PFSK-1 (cell line): ENCODE data around the gene CCR4.

Source experiments
- FOXP2 ChIP-seq: optimal IDR thresholded peaks from 2 replicates; pipeline ENCODE3; 2011; ENCODE audit warnings: borderline replicate concordance, control low read depth, inconsistent platforms; ENCODE audit not compliant: insufficient read depth; ENCODE audit errors: extremely low read length, extremely low read depth
- POLR2AphosphoS5 ChIP-seq: IDR thresholded peaks from 2 replicates; pipeline ENCODE4 v1.6.1; 2012; ENCODE audit warnings: low read depth, mild to moderate bottlenecking, control low read depth, low read length, moderate library complexity
- SIN3A ChIP-seq: IDR thresholded peaks from 2 replicates; pipeline ENCODE4 v1.6.1; 2012; ENCODE audit warnings: mild to moderate bottlenecking, low read length, moderate library complexity, borderline replicate concordance; ENCODE audit not compliant: insufficient read depth
- TAF1 ChIP-seq: IDR thresholded peaks from 2 replicates; pipeline ENCODE4 v1.6.1; 2012; ENCODE audit warnings: low read length, control low read depth, borderline replicate concordance; ENCODE audit not compliant: insufficient read depth
- TF ChIP-seq, protein P1 (sequence below), 2 experiments: IDR thresholded peaks; 2 replicates each; pipeline versions ENCODE4 v1.6.1 to v1.8.0; 2011 to 2012; ENCODE audit warnings: low read depth in 2 of 2, low read length in 2 of 2, control low read depth in 1 of 2, inconsistent platforms in 1 of 2, mild to moderate bottlenecking in 1 of 2, moderate library complexity in 1 of 2; ENCODE audit not compliant: insufficient read depth in 1 of 2

CCR4 gene

DNA sequence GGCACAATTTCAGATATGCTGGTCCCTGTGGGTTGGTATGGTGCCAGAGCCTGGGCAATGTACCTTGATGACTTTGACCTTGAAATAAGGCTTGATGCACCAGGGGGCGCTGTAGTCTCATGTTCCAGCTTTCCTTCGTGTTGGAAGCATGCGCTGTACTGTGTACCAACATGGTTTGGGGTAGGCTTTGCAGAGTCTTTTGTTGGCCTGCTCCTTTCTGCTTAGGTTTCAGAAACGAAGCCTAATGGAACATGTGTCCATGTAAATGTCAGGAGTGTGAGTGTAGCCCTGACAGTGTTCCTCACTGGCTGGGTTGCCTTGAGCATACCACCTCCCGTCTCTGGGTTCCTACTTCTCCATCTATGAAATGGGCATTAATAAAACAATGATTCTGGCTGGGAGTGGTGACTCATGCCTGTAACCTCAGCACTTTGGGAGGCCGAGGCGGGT, 3.6 kb upstream of the CCR4 start:
- no peak for TF ChIP-seq TAF1
- TF ChIP-seq SIN3A: no peak
- TF ChIP-seq, protein P1, sequence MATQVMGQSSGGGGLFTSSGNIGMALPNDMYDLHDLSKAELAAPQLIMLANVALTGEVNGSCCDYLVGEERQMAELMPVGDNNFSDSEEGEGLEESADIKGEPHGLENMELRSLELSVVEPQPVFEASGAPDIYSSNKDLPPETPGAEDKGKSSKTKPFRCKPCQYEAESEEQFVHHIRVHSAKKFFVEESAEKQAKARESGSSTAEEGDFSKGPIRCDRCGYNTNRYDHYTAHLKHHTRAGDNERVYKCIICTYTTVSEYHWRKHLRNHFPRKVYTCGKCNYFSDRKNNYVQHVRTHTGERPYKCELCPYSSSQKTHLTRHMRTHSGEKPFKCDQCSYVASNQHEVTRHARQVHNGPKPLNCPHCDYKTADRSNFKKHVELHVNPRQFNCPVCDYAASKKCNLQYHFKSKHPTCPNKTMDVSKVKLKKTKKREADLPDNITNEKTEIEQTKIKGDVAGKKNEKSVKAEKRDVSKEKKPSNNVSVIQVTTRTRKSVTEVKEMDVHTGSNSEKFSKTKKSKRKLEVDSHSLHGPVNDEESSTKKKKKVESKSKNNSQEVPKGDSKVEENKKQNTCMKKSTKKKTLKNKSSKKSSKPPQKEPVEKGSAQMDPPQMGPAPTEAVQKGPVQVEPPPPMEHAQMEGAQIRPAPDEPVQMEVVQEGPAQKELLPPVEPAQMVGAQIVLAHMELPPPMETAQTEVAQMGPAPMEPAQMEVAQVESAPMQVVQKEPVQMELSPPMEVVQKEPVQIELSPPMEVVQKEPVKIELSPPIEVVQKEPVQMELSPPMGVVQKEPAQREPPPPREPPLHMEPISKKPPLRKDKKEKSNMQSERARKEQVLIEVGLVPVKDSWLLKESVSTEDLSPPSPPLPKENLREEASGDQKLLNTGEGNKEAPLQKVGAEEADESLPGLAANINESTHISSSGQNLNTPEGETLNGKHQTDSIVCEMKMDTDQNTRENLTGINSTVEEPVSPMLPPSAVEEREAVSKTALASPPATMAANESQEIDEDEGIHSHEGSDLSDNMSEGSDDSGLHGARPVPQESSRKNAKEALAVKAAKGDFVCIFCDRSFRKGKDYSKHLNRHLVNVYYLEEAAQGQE (IDR thresholded peaks at IDR 0.05; ENCODE audit: insufficient read depth in 1 of 2, low read depth in 2 of 2, low read length in 2 of 2): no peak
- no peak for TF ChIP-seq POLR2AphosphoS5
- TF ChIP-seq FOXP2: no peak

DNA sequence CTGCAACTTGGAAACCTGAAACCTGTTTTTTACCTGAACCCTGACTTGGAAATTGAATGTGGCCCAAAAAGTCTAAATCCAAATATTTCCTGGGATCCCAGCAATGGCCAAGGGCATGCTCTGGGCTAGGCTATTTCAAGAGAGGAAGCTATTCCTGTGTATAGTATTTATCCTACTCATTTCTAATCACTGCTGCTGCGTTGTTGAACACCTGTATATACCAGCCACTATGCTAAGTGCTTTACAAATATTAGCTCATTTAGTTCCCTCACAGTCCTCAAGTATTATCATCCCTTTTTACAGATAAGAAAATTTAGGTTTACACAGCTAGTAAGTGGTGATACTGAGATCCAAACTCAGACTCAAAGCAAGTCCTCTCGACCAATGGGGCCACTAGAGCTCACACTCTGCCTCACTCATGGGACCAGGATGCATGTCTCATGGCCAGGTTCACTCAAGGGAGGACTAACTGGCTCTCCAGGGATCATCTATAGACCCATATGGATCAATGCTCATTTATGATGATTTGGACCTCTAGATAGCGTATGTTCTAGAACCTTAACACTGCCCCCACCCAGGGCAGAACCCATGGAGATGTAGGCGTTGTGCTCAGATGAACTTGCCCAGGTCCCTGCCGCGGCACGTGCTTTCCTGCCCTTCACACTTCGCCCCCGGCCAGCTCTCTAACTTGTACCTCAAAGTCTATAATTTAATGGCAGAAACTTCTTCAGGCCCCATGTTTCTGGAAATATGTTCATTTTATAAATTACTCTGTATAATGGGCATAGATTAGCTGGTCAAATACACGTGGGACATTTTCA, 2.6 kb upstream of the CCR4 start:
- TF ChIP-seq POLR2AphosphoS5 (no peak), FOXP2 (no peak), SIN3A (no peak), TAF1 (no peak)
- TF ChIP-seq, protein P1 (IDR thresholded peaks at IDR 0.05; ENCODE audit: insufficient read depth in 1 of 2, low read depth in 2 of 2, low read length in 2 of 2): no peak

DNA sequence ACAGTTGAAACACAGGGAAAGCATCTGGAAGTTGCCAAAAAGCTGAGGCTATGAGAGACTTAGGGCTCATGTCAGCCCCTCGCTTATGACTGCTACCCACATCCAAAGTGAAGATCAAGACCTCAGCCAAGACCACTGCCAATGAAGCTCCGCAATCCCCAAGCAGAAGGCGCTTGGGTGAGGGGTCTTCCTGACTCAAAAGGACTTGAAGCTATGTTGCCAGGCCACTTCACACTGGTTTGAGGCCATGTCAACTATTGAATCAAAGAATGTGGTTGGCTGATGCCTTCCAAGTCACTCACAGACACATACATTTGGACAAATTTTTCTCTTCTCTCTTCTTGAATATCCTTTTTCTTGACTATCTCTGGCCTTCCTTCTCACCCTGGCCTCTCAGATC, 928 bp upstream of the CCR4 start:
- no peak for TF ChIP-seq TAF1
- TF ChIP-seq FOXP2: no peak
- TF ChIP-seq SIN3A: no peak
- TF ChIP-seq POLR2AphosphoS5: no peak
- TF ChIP-seq, protein P1 (IDR thresholded peaks at IDR 0.05; ENCODE audit: insufficient read depth in 1 of 2, low read depth in 2 of 2, low read length in 2 of 2): no peak

DNA sequence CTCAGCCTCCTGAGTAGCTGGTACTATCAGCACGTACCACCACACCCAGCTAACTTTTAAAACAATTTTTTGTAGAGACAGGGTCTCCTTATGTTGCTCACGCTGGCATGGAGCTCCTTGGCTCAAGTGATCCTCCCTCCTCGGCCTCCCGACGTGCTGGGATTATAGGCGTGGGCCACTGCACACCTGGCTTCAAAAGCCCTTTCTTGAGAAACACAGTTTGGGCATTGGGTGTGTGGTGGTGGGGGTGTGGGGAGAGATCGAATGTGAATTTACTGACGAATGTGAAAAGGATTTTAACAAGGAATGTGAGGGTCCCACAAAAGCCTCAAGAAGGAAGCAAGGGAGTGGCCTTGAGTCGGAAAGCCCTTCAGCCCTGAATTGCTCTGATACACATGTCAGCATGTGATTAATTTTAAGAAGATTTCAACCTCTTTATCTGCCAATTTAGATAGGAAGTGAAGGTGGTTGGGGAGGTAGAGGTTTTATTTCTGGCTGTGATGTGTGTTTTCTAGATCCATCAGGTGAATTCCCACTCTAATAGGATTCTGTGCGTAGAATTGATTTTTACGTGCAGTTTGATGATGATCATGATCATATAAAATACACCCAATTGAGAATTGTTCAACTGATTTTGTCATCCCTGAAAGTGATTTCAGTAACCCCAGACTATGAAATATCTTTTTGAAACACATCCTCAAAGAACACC, 1.1 kb downstream of the CCR4 start:
- TF ChIP-seq, protein P1 (IDR thresholded peaks at IDR 0.05; ENCODE audit: insufficient read depth in 1 of 2, low read depth in 2 of 2, low read length in 2 of 2): no peak
- TF ChIP-seq POLR2AphosphoS5 (no peak), FOXP2 (no peak), TAF1 (no peak), SIN3A (no peak)
